ENCODE data around the gene CEP85L.

Gene CEP85L

GRCh38 chr6:118651282-118652050, at the start of gene CEP85L:
TSS of gene CEP85L (minus strand) at chr6:118651591. CDS start at chr6:118651269, 322 bp downstream.
- peak; percentile 89 for DNase-seq (ENCODE audit: low read depth)

- DNase-seq (ENCODE audit: low read depth): no peak
These were observed 49.1 kb upstream of the CEP85L start for GRCh38 chr6:118700531-118700930.

DNA sequence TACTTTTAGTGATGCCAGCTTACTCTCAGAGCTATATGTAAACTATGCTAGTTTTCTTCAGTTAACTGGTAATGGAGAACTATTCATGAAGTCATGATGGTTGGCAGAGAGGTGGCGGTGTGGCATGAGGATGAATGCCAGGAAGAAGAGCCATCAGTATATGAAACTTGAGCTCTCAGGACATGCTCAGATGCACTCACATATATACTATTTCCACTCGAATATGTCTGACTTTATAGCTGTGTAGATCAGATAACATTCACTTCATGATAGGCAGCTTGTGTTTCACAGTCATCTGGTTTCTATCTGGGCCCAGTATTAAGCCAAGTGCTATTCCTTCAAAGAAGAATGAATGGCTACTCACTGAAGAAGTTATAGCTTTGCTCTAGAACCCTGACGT, 46.2 kb upstream of the CEP85L start:
- no peak for DNase-seq (ENCODE audit: low read depth)

DNA sequence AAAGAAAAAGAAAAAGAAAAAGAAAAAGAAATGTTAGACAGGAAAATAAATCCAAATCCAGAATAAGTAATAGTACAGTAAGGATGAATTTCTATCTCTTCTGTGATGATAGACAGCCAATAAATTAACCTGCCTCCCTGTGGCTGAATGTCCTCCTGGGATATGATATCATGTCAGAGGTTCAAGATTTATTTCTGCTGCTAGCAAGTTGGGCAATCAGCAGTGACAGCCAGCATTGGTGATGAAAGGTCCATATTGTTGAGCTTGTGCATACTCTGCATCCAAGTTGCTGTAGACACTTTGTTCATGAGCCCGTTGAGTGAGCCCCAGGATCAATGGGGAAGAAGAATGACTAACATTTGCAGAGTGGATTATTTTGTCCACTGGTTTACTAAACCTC, 44.9 kb upstream of the CEP85L start:
- no peak for DNase-seq (ENCODE audit: low read depth)

- no peak for DNase-seq (ENCODE audit: low read depth)
These were observed 42.2 kb upstream of the CEP85L start for GRCh38 chr6:118693562-118693961.

- DNase-seq (ENCODE audit: low read depth): no peak
These were observed 34.5 kb upstream of the CEP85L start for GRCh38 chr6:118685823-118686449.

DNA sequence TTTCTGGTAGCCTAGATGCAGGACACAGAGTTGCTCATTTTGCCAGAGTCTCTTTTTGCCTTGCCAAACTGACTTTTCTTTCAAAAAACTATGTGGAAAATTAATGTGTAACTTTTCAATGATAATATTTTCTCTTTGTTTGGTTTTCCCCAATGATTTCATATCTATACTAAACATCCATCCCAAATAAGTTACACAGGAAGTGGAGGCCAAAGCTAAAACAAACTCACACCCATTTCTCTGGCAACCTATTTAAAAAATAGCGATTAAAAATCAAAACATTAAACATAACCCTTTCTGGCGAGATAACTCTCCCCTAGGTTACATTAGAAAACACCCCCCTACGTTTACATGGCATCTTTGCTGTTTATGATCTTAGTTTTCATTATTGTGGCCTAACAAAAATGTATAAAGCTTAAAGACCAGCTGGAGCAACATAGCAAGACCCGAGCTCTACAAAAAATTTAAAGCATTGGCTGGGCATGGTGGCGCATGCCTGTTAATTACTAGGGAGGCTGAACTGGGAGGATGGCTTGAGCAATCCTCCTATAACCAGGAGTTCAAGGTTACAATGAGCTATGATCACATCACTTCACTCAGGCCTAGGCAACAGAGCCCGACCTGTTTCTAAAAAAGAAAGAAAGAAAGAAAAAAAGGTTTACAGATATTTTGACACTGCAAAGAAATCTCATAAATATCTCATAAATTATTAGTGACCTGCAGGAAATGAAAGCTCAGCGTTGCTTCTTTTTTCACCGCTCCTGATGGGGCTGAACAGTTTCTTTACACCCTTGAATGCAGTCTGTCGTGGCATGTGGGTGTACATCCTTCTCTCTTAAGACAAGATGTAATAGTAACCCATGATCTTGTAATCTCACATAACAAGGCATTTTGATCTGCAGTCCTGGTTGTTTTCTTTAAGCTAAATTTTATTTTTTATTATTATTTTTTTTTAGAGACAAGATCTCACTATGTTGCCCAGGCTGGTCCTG, 32.8 kb upstream of the CEP85L start:
- DNase-seq (ENCODE audit: low read depth): no peak

GRCh38 chr6:118680452-118681095, 29.2 kb upstream of the CEP85L start:
- DNase-seq (ENCODE audit: low read depth): no peak

GRCh38 chr6:118679327-118679901, 28.0 kb upstream of the CEP85L start:
- DNase-seq (ENCODE audit: low read depth): no peak

- no peak for DNase-seq (ENCODE audit: low read depth)
These were observed 27.5 kb upstream of the CEP85L start for GRCh38 chr6:118678866-118679265.

DNA sequence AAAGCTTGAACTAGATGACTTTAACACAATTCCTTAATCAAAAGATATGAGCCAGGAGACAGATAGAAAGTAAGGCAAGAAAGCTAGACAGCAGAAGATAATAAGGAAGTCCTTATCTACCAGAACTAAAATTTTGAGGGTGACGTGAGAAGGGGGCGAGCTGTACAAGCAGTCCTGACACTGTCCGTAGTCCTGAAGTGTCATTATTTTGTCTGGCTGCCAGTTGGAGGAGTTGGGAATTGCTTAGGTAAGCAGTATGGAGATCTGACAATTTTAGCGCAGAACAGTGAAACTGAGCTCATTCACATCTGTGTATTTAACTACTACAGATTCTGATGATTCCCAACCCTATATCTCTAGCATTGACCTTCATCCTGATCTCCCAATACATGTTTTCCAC, 25.8 kb upstream of the CEP85L start:
- no peak for DNase-seq (ENCODE audit: low read depth)

GRCh38 chr6:118675225-118675624, 23.8 kb upstream of the CEP85L start:
- no peak for DNase-seq (ENCODE audit: low read depth)

GRCh38 chr6:118674772-118675171, 23.4 kb upstream of the CEP85L start:
- DNase-seq (ENCODE audit: low read depth): no peak

DNA sequence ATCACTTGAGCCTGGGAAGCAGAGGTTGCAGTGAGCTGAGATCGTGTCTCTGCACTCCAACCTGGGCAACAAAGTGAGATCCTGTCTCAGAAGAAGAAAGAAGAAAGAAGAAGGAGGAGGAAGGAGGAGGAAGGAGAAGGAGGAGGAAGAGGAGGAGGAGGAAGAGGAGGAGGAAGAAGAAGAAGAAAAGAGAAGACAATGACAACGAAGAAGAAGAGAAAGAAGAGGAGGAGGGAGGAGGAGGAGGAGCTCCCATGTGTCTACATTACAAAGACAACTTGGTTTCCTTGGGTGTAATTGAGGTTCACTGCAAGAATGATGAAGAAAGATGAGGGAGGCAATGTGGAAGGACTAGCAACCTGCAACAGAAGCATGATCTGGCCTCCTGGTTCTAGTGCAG, 21.3 kb upstream of the CEP85L start:
- no peak for DNase-seq (ENCODE audit: low read depth)

DNA sequence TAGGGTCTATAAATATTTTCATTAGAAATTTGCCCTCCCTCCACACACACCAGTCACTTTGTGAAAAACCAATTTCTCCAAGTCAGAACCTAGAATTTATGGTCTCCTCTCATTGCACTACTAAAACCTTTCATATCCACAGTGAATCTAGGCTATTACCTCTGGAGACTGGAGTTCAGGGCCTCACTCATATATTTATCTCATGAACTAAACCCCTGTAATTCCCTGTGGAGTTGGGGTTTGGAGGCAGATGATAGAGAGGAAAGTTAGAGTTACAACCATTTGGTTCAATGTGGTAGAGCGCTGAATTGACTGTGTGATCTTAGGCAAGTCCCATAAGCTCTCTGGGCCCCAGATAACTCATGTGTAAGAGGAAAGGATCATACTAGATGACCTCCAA, 18.2 kb upstream of the CEP85L start:
- DNase-seq (ENCODE audit: low read depth): no peak

GRCh38 chr6:118668761-118669385, 17.5 kb upstream of the CEP85L start:
- DNase-seq (ENCODE audit: low read depth): no peak

GRCh38 chr6:118667988-118668387, 16.6 kb upstream of the CEP85L start:
- no peak for DNase-seq (ENCODE audit: low read depth)

GRCh38 chr6:118665011-118665410, 13.6 kb upstream of the CEP85L start:
- no peak for DNase-seq (ENCODE audit: low read depth)

DNA sequence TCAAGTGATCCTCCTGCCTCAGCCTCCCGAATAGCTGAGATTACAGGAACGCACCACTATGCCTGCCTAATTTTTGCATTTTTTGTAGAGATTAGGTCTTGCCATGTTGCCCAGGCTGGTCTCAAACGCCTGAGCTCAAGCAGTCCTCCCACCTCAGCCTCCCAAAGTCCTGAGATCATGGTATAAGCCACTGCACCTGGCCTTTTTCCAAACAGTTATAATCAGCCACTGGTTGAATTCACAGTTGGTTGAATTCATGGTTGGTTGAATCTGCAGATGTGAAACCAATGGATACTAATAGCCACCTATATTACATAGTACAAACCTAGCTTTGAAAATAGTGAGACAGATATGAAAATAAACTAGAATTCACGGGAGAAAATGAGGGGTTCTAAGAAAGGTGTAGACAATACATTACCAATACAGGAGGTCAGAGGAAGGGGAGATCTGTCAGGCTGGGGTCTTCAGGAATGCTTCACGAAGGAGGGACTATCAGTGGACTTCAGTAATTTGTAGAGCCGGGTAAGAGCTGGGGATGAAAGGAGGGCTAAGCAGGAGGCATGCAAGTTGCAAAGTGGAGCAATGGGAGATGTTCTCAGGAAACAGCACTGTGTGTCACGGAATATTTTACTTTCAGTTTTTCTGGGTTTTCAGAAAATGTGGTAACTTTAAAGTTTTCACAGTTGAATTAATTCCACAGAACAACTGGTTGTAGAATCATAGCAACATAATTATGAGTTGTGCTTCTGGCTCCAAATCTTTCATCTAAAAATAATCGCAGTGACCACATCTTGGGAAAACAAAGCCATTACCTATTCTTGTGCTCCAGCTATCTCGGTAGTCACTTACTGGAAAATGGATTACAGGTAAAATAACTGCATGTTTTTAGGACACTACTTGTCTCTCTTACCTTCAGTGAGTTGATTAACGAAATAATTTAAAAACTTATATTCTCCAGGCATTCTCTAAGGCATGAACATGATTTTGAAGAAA, 12.9 kb upstream of the CEP85L start:
- DNase-seq (ENCODE audit: low read depth): no peak

GRCh38 chr6:118661831-118662230, 10.4 kb upstream of the CEP85L start:
- no peak for DNase-seq (ENCODE audit: low read depth)
